Activated CD4-positive, alpha-beta T cell treated with anti-CD3 and anti-CD28 coated beads, Interleukin-2, amount 50 U/mL, for 48 hours (primary cell): ENCODE measurements around the gene CCT3.

ENCODE experiments used
- DNase-seq, 2 experiments: peaks; one replicate each; pipeline ENCODE4 v3.0.0-alpha.2; 2020

CCT3 gene

DNA sequence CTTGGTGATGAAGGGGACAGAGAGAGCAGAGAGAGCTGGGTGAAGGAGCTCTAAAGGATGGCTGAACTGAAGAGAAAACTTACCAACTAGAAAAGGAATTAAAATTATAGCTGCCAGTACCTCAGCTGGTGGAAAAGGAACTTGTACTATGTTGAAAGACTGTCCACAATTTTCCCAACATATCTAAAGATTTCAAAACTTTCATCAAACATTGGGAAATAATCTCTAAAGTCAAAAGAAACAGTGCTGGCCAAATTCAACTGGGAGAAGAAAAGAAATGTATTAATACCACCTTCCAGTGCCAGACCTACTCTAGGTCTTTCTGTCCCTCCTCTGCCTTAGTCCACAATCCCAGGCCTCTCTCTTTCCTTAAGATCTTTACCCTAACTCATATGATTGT lies 61.6 kb downstream of the CCT3 start:
- no peak for DNase-seq

DNA sequence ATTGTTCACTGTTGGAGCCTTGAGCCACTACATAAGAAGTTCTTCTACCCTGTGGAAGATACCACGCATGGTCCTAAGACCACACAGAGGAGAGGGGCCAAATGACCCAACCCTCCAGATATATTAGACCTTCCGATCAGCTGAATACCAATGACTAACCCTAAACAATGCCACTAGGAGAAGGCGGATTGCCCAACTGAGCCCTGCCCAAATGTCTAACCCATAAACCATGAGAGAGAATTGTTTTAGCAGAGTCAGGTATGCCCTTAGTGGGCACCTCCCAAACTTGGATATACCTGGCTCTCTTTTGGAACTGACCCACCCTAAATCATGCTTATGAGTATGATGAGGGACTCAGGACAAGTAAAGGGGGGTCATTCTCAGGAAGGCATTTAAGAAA lies 67.8 kb downstream of the CCT3 start:
- no peak for DNase-seq

DNA sequence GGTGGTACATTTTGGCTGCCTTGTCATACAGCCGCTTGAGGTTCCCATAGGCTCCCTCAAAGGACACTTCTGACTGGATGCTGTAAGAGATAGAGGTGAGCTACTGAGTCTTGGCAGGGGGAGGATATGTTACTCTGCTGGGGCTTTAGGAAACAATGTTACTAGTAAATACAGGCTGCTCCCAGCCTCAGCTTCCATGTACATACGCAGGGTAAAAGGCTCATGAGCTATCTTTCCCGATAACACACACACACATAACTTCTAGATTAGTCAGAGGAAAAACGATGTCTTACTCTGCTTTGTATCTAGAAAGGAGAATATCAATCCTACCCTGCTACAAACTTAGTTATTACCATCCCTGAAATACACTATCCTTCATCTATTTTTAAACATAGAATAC lies 69.8 kb downstream of the CCT3 start:
- no peak for DNase-seq

DNA sequence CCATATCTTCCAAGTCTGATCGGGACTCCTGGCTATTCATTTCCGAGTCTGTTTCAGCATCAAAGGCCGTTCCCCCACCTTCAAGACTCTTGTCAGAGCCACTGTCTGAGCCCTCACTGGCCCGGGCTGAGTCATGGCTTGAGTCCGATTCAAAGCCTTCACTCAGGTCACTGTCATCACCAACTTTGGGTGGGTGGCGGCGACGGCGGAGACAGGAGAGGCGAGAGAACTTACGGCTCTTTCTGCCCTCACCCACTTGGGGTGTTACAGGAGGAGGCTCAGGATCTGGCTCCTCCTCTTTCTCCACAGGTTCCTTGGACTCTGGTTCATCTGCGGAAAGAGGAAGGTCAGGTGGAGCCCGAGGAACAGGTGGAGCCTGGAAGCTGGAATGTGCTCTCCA lies 72.0 kb downstream of the CCT3 start:
- DNase-seq: no peak

DNA sequence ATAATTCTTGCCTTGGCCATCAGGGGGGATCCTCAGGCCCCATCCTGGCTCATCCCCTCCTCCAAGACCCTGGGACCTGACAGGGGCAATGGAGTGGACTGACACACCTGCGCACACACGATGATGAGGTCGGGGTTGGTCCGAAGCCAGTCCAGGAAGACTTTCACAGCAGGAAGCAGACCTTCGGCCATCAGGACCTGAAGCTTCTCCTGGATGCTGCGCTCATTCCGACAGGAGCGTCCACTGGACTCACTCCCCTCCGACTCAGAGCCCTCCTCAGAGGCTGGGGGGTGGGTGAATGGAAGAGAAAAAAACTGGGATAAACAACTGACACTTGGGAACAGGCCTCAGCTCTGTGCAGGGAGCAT lies 74.8 kb downstream of the CCT3 start:
- DNase-seq: no peak

DNA sequence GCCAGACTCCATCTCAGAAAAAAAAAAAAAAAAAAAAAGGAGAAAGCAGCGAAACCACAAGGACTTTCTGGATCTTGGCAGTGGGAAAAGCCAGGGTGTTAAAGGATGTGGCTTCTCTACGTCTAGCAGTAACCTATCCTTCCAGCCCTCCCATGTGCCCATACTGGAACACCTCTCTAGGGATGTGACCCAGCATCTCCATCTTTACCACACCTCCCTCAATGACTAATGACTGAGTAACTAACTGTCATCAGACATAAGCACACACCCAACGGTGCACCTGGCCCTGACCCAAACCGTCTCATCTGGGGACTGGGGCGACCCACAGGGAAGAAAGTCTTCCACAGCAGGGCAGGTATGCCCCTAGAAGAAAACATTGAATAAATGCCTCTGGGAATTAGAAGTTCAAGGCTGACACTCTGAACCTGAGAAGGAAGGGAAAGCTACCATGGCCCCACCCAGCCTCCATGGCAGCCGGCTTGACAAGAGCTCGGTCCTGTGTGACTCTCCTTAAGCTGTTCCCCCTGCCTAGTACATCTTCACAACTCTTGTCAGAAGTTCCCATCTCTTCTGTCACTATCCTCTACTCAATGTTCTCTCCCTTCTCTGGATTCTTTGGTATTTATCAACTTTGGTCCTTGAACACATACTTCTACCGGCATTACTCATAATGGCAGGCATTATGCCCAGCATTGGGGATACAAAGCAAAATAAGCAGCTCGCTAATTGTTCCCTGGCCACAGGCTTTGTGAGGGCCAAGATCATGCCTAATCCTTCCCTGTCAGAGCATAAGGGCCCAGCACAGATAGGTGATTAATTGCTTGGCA lies 75.4 kb downstream of the CCT3 start:
- no peak for DNase-seq

DNA sequence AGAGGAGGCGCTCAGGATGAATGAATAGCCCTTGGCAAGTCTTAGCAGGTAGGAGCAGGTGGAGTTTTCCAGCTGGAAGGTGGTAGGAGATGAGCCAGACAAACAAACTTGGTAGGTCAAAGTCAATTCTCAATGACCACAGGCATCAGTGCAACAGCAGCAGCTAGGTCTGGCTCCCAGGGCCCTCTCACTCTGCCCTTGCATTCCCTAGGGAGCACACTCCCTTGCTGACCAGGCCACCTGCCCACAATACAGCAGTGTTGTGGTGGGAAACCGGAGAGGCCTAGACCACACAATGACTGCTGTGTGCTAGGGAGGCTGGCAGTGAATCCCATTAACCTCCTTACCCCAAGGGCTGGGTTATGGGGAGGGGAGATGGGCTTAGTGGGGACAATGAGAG lies 77.2 kb downstream of the CCT3 start:
- no peak for DNase-seq

DNA sequence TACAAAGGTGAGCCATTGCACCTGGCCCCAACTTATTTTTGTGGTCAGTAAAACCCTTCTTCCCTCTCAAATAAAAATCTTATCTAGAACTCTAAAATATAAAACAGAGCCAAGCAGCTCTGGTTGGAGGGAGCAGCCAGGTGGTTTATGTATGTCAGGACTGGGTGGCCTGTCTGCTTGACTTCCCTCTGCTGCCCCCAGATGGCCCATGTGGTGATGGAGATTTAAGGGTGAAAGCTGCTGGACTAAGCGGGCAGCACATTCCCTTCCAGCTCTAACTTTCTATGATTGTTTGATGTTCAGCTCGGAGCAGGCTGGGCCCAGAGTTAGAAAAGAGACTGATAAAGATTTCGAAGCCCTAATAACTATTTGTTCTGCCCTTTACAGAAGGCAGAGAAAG lies 78.3 kb downstream of the CCT3 start:
- no peak for DNase-seq
